Stimulated activated memory B cell treated with anti-CD40 and anti-IgM and Interleukin-4, amounts not matched to agents 10 μg/mL and 1 μg/mL and 100 μg/mL, for 72 hours (primary cell): Measurements from ENCODE around the gene TENM3.

Experiments
- ATAC-seq: fragments of 150-1000 bp; cut with Tn5 transposase; 2 replicates; pipeline ENCODE4 v1.10.0; 2021
- H3K27ac Mint-ChIP-seq: one replicate; pipeline ENCODE4 v1.8.0; 2022; ENCODE audit warnings: mild to moderate bottlenecking, mixed read lengths
- H3K27me3 Mint-ChIP-seq: one replicate; pipeline ENCODE4 v1.8.0; 2022; ENCODE audit warnings: mixed read lengths
- H3K36me3 Mint-ChIP-seq: one replicate; pipeline ENCODE4 v1.8.0; 2022; ENCODE audit warnings: mixed read lengths
- H3K4me1 Mint-ChIP-seq: one replicate; pipeline ENCODE4 v1.8.0; 2022; ENCODE audit warnings: mixed read lengths
- H3K4me3 Mint-ChIP-seq: one replicate; pipeline ENCODE4 v1.8.0; 2022; ENCODE audit warnings: mild to moderate bottlenecking, moderate library complexity, mixed read lengths
- H3K9me3 Mint-ChIP-seq: one replicate; pipeline ENCODE4 v1.8.0; 2022; ENCODE audit warnings: mixed read lengths

TENM3 gene

GRCh38 chr4:182280436-182281111 lies 37.4 kb downstream of the TENM3 start:
- H3K27me3 Mint-ChIP-seq = no peaks in the 10 kb centered on the region
- H3K4me3 Mint-ChIP-seq = no peak overlapping the region
- H3K9me3 Mint-ChIP-seq = no peaks in the 10 kb centered on the region
- H3K36me3 Mint-ChIP-seq = no peaks in the 10 kb centered on the region
- H3K4me1 Mint-ChIP-seq = no peaks in the 10 kb centered on the region
- no peak overlapping the region for H3K27ac Mint-ChIP-seq
- no peak for ATAC-seq

- Mint-ChIP-seq H3K27me3 (no peaks in the 10 kb centered on the region), H3K36me3 (no peaks in the 10 kb centered on the region), H3K27ac (no peak overlapping the region), H3K4me3 (no peak overlapping the region), H3K9me3 (peaks cover 4% of the 10 kb centered on the region), H3K4me1 (no peaks in the 10 kb centered on the region)
- ATAC-seq = no peak
Observed at GRCh38 chr4:182286035-182286434, 42.8 kb downstream of the TENM3 start.

GRCh38 chr4:182286931-182287330 lies 43.7 kb downstream of the TENM3 start:
- peaks cover 4% of the 10 kb centered on the region for H3K9me3 Mint-ChIP-seq
- ATAC-seq = no peak
- no peak overlapping the region for H3K4me3 Mint-ChIP-seq
- no peaks in the 10 kb centered on the region for H3K27me3 Mint-ChIP-seq
- no peaks in the 10 kb centered on the region for H3K4me1 Mint-ChIP-seq
- H3K27ac Mint-ChIP-seq = no peak overlapping the region
- H3K36me3 Mint-ChIP-seq = no peaks in the 10 kb centered on the region

GRCh38 chr4:182288534-182288933 lies 45.3 kb downstream of the TENM3 start:
- no peaks in the 10 kb centered on the region for H3K27me3 Mint-ChIP-seq
- H3K36me3 Mint-ChIP-seq = no peaks in the 10 kb centered on the region
- H3K4me1 Mint-ChIP-seq = no peaks in the 10 kb centered on the region
- no peak for ATAC-seq
- H3K4me3 Mint-ChIP-seq = no peak overlapping the region
- H3K9me3 Mint-ChIP-seq = peaks cover 4% of the 10 kb centered on the region
- no peak overlapping the region for H3K27ac Mint-ChIP-seq

- no peak for ATAC-seq
- no peaks in the 10 kb centered on the region for H3K4me1 Mint-ChIP-seq
- H3K27me3 Mint-ChIP-seq = no peaks in the 10 kb centered on the region
- H3K9me3 Mint-ChIP-seq = peaks cover 4% of the 10 kb centered on the region
- H3K36me3 Mint-ChIP-seq = no peaks in the 10 kb centered on the region
- H3K27ac Mint-ChIP-seq = no peak overlapping the region
- no peak overlapping the region for H3K4me3 Mint-ChIP-seq
Observed at GRCh38 chr4:182289809-182290208, 46.6 kb downstream of the TENM3 start.

- H3K9me3 Mint-ChIP-seq = peaks cover 4% of the 10 kb centered on the region
- H3K4me1 Mint-ChIP-seq = no peaks in the 10 kb centered on the region
- no peaks in the 10 kb centered on the region for H3K27me3 Mint-ChIP-seq
- ATAC-seq = no peak
- H3K4me3 Mint-ChIP-seq = no peak overlapping the region
- no peak overlapping the region for H3K27ac Mint-ChIP-seq
- no peaks in the 10 kb centered on the region for H3K36me3 Mint-ChIP-seq
Observed at GRCh38 chr4:182291175-182291574, 48.0 kb downstream of the TENM3 start.

- peaks cover 4% of the 10 kb centered on the region for H3K9me3 Mint-ChIP-seq
- ATAC-seq = no peak
- no peak overlapping the region for H3K4me3 Mint-ChIP-seq
Observed at GRCh38 chr4:182291597-182292270, 48.5 kb downstream of the TENM3 start.

GRCh38 chr4:182292612-182293011 lies 49.4 kb downstream of the TENM3 start:
- H3K9me3 Mint-ChIP-seq = peaks cover 4% of the 10 kb centered on the region
- ATAC-seq = no peak
- H3K4me3 Mint-ChIP-seq = no peak overlapping the region
- H3K4me1 Mint-ChIP-seq = no peaks in the 10 kb centered on the region
- H3K36me3 Mint-ChIP-seq = no peaks in the 10 kb centered on the region
- no peak overlapping the region for H3K27ac Mint-ChIP-seq
- no peaks in the 10 kb centered on the region for H3K27me3 Mint-ChIP-seq

More at GRCh38 chr4:182291597-182292270, 48.5 kb downstream of the TENM3 start:
- H3K4me1 Mint-ChIP-seq = no peaks in the 10 kb centered on the region
- no peaks in the 10 kb centered on the region for H3K36me3 Mint-ChIP-seq
- no peaks in the 10 kb centered on the region for H3K27me3 Mint-ChIP-seq
- no peak overlapping the region for H3K27ac Mint-ChIP-seq

GRCh38 chr4:182293691-182294255 lies 50.6 kb downstream of the TENM3 start:
- Mint-ChIP-seq H3K27me3 (no peaks in the 10 kb centered on the region), H3K9me3 (peaks cover 4% of the 10 kb centered on the region), H3K4me3 (no peak overlapping the region), H3K27ac (no peak overlapping the region), H3K4me1 (no peaks in the 10 kb centered on the region), H3K36me3 (no peaks in the 10 kb centered on the region)
- ATAC-seq = no peak

- no peaks in the 10 kb centered on the region for H3K4me1 Mint-ChIP-seq
- no peak overlapping the region for H3K4me3 Mint-ChIP-seq
- H3K9me3 Mint-ChIP-seq = peaks cover 4% of the 10 kb centered on the region
- H3K36me3 Mint-ChIP-seq = no peaks in the 10 kb centered on the region
- H3K27ac Mint-ChIP-seq = no peak overlapping the region
- H3K27me3 Mint-ChIP-seq = no peaks in the 10 kb centered on the region
- ATAC-seq = no peak
Observed at GRCh38 chr4:182294451-182294850, 51.2 kb downstream of the TENM3 start.

GRCh38 chr4:182297659-182298058 lies 54.5 kb downstream of the TENM3 start:
- H3K9me3 Mint-ChIP-seq = no peaks in the 10 kb centered on the region
- no peak overlapping the region for H3K4me3 Mint-ChIP-seq
- H3K27ac Mint-ChIP-seq = no peak overlapping the region
- H3K36me3 Mint-ChIP-seq = no peaks in the 10 kb centered on the region
- no peaks in the 10 kb centered on the region for H3K4me1 Mint-ChIP-seq
- no peak for ATAC-seq
- H3K27me3 Mint-ChIP-seq = no peaks in the 10 kb centered on the region

- Mint-ChIP-seq H3K9me3 (no peaks in the 10 kb centered on the region), H3K4me1 (no peaks in the 10 kb centered on the region), H3K36me3 (no peaks in the 10 kb centered on the region), H3K27me3 (no peaks in the 10 kb centered on the region), H3K27ac (no peak overlapping the region), H3K4me3 (no peak overlapping the region)
- ATAC-seq = no peak
Observed at GRCh38 chr4:182301736-182302135, 58.5 kb downstream of the TENM3 start.

- no peak overlapping the region for H3K4me3 Mint-ChIP-seq
- H3K36me3 Mint-ChIP-seq = no peaks in the 10 kb centered on the region
- no peak overlapping the region for H3K27ac Mint-ChIP-seq
- H3K9me3 Mint-ChIP-seq = no peaks in the 10 kb centered on the region
- no peaks in the 10 kb centered on the region for H3K27me3 Mint-ChIP-seq
- ATAC-seq = no peak
- H3K4me1 Mint-ChIP-seq = no peaks in the 10 kb centered on the region
Observed at GRCh38 chr4:182303847-182304246, 60.6 kb downstream of the TENM3 start.

GRCh38 chr4:182306792-182307507 lies 63.7 kb downstream of the TENM3 start:
- Mint-ChIP-seq H3K4me3 (no peak overlapping the region), H3K4me1 (no peaks in the 10 kb centered on the region), H3K9me3 (no peaks in the 10 kb centered on the region), H3K36me3 (no peaks in the 10 kb centered on the region), H3K27ac (no peak overlapping the region), H3K27me3 (no peaks in the 10 kb centered on the region)
- ATAC-seq = no peak

GRCh38 chr4:182307746-182308145 lies 64.5 kb downstream of the TENM3 start:
- Mint-ChIP-seq H3K27me3 (no peaks in the 10 kb centered on the region), H3K36me3 (no peaks in the 10 kb centered on the region), H3K4me1 (no peaks in the 10 kb centered on the region), H3K27ac (no peak overlapping the region), H3K4me3 (no peak overlapping the region), H3K9me3 (no peaks in the 10 kb centered on the region)
- no peak for ATAC-seq
